Chondrocyte (in vitro differentiated cells): Measurements from ENCODE around the gene MYOZ2. TPM values are rescaled to one million over a fixed set of nuclear protein-coding genes. Genes with fewer than 3 reads are reported as not detected.

Experiments used
- DNase-seq: peaks from one replicate; pipeline ENCODE4 v3.0.0; 2021; ENCODE audit warnings: mixed read lengths, low spot score
- H3K27ac Mint-ChIP-seq: one replicate; pipeline ENCODE4 v1.8.0; 2021; ENCODE audit warnings: mild to moderate bottlenecking, moderate library complexity, mixed read lengths; ENCODE audit not compliant: unreplicated experiment
- H3K27me3 Mint-ChIP-seq: 2 replicates; pipeline ENCODE4 v1.8.0; 2021; ENCODE audit warnings: low read depth, mixed read lengths
- H3K36me3 Mint-ChIP-seq: 2 replicates; pipeline ENCODE4 v1.8.0; 2021; ENCODE audit warnings: low read depth, mixed read lengths
- H3K4me1 Mint-ChIP-seq: 2 replicates; pipeline ENCODE4 v1.8.0; 2021; ENCODE audit warnings: low read depth, mild to moderate bottlenecking, mixed read lengths
- H3K4me3 Mint-ChIP-seq: one replicate; pipeline ENCODE4 v1.8.0; 2021; ENCODE audit warnings: mild to moderate bottlenecking, moderate library complexity, mixed read lengths; ENCODE audit not compliant: unreplicated experiment
- H3K9me3 Mint-ChIP-seq: 2 replicates; pipeline ENCODE4 v1.8.0; 2021; ENCODE audit warnings: low read depth, mixed read lengths
- total RNA-seq: library from RNA; stranded (reverse); gene quantifications from 3 replicates; pipeline ENCODE4 v1.2.1, GENCODE V29; 2021
- TF ChIP-seq, protein P1 (sequence below): fragments of 200-600 bp; sonication (generic); IDR thresholded peaks from 2 replicates; pipeline ENCODE4 v1.5.0; 2021; ENCODE audit warnings: antibody characterized with exemption, mild to moderate bottlenecking, moderate library complexity

MYOZ2 gene
- total RNA-seq, 1 donor from 2014 or later, result 0.35 TPM

DNA sequence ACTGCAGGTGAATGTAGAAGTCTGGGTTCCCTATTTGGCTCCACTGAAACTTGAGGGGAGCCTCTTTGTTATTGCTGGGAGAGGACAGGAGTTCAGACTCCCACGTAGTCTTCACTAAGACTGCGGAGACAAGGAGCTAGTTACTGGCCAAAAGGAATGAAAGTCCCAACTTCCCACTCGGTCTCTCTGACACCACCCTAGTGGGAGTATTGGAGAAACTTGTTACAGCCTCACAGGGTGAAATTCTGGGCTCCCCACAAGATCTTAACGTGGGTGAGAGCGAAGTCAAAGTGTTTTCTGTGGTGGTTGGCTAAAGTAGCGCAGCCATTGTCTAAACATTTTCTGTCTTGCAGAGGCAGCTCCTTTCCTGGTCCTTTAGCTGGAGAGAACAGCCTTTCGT, 13.5 kb downstream of the MYOZ2 start:
- no peaks in the 10 kb centered on the region for H3K9me3 Mint-ChIP-seq
- no peak overlapping the region for H3K4me3 Mint-ChIP-seq
- no peak for DNase-seq
- TF ChIP-seq, protein P1, sequence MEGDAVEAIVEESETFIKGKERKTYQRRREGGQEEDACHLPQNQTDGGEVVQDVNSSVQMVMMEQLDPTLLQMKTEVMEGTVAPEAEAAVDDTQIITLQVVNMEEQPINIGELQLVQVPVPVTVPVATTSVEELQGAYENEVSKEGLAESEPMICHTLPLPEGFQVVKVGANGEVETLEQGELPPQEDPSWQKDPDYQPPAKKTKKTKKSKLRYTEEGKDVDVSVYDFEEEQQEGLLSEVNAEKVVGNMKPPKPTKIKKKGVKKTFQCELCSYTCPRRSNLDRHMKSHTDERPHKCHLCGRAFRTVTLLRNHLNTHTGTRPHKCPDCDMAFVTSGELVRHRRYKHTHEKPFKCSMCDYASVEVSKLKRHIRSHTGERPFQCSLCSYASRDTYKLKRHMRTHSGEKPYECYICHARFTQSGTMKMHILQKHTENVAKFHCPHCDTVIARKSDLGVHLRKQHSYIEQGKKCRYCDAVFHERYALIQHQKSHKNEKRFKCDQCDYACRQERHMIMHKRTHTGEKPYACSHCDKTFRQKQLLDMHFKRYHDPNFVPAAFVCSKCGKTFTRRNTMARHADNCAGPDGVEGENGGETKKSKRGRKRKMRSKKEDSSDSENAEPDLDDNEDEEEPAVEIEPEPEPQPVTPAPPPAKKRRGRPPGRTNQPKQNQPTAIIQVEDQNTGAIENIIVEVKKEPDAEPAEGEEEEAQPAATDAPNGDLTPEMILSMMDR, result no peak
- H3K4me1 Mint-ChIP-seq, result no peaks in the 10 kb centered on the region
- H3K36me3 Mint-ChIP-seq, result no peaks in the 10 kb centered on the region
- H3K27me3 Mint-ChIP-seq, result no peaks in the 10 kb centered on the region
- H3K27ac Mint-ChIP-seq, result no peak overlapping the region

- H3K9me3 Mint-ChIP-seq, result no peaks in the 10 kb centered on the region
- DNase-seq, result no peak
- no peaks in the 10 kb centered on the region for H3K27me3 Mint-ChIP-seq
- H3K4me3 Mint-ChIP-seq, result no peak overlapping the region
- TF ChIP-seq, protein P1, result no peak
- no peak overlapping the region for H3K27ac Mint-ChIP-seq
- no peaks in the 10 kb centered on the region for H3K36me3 Mint-ChIP-seq
- H3K4me1 Mint-ChIP-seq, result no peaks in the 10 kb centered on the region
Measured at GRCh38 chr4:119151161-119151560, 15.5 kb downstream of the MYOZ2 start.

DNA sequence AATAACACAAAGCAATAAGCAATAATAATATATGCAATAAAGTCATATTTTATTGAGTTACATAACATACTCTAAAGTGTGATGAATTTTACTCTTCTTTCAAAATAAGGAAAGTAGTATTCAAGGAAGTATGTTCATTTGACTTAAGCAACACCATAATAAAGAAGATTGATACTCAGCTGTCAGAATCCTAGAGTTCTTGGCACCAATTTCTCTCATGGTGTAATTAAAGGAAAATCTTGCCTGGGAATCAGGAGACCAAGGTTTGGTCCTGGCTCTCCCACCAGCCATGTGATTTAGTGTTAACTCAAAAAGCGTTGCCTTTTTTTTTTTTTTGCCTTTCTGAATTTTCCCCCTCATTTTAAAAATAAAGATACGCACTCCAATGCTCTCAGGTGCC, 17.1 kb downstream of the MYOZ2 start:
- TF ChIP-seq, protein P1, result no peak
- no peak overlapping the region for H3K27ac Mint-ChIP-seq
- no peaks in the 10 kb centered on the region for H3K4me1 Mint-ChIP-seq
- H3K9me3 Mint-ChIP-seq, result no peaks in the 10 kb centered on the region
- no peaks in the 10 kb centered on the region for H3K27me3 Mint-ChIP-seq
- H3K4me3 Mint-ChIP-seq, result no peak overlapping the region
- no peaks in the 10 kb centered on the region for H3K36me3 Mint-ChIP-seq
- no peak for DNase-seq

GRCh38 chr4:119162174-119162573, 26.5 kb downstream of the MYOZ2 start:
- H3K36me3 Mint-ChIP-seq, result peaks cover 2% of the 10 kb centered on the region
- peaks cover 2% of the 10 kb centered on the region for H3K27me3 Mint-ChIP-seq
- DNase-seq, result no peak
- no peak overlapping the region for H3K27ac Mint-ChIP-seq
- no peaks in the 10 kb centered on the region for H3K4me1 Mint-ChIP-seq
- TF ChIP-seq, protein P1, result no peak
- H3K4me3 Mint-ChIP-seq, result no peak overlapping the region
- H3K9me3 Mint-ChIP-seq, result peaks cover 5% of the 10 kb centered on the region

DNA sequence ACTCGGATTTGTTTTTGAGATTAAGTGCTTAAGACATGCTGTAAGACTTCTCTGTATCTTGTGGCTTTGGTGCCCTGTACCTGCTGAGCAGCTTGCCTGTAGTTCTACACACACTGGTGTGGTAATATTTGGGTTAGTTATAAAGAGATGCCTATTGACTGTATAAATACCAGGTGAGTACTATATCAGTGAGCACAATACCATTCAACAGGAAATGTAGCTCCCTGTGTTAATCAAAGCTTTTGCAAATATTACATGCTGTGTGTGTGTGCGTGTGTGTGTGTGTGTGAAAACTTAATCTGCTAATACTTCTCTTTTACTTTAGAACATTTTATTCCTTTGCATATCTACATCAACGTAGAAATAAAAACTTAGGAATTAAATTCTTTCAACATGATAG, 30.1 kb downstream of the MYOZ2 start:
- Mint-ChIP-seq H3K4me1 (no peaks in the 10 kb centered on the region), H3K27me3 (peaks cover 2% of the 10 kb centered on the region), H3K36me3 (peaks cover 2% of the 10 kb centered on the region), H3K9me3 (peaks cover 15% of the 10 kb centered on the region), H3K27ac (no peak overlapping the region), H3K4me3 (no peak overlapping the region)
- no peak for DNase-seq
- TF ChIP-seq, protein P1, result no peak
